CD4-positive, alpha-beta T cell treated with Interleukin-17A for 1 hour (primary cell): ENCODE results near the gene ENTPD3.
"Not testable (repeated sequence)": the region's sequence is repeated elsewhere in the genome, so short reads cannot be mapped to it uniquely, and the experiment has no call there.

Source experiments
- DNase-seq: peaks from one replicate; pipeline ENCODE4 v3.0.0-alpha.2; 2020

Gene ENTPD3

GRCh38 chr3:40462838-40463237 lies 75.9 kb downstream of the ENTPD3 start:
- DNase-seq = not testable (repeated sequence)

GRCh38 chr3:40463579-40463978 lies 76.6 kb downstream of the ENTPD3 start:
- no peak for DNase-seq

- peak; percentile 63 for DNase-seq
Measured at GRCh38 chr3:40464339-40465110, 77.5 kb downstream of the ENTPD3 start.

GRCh38 chr3:40465111-40465407 lies 78.1 kb downstream of the ENTPD3 start:
- DNase-seq = no peak

- DNase-seq = no peak
Measured at GRCh38 chr3:40465456-40465855, 78.5 kb downstream of the ENTPD3 start.

GRCh38 chr3:40468018-40468417 lies 81.0 kb downstream of the ENTPD3 start:
- no peak for DNase-seq

GRCh38 chr3:40470701-40471100 lies 83.7 kb downstream of the ENTPD3 start:
- DNase-seq = no peak

- DNase-seq = peak; percentile 79
Measured at GRCh38 chr3:40476478-40477470, 89.8 kb downstream of the ENTPD3 start, which contains the start of gene ZNF619. TSS of gene ZNF619 (plus strand) at chr3:40477122. CDS start at chr3:40477980, 858 bp downstream.

- no peak for DNase-seq
Measured at GRCh38 chr3:40477666-40478065, 90.7 kb downstream of the ENTPD3 start.
